ENCODE data around the gene SHISA9.

DNA sequence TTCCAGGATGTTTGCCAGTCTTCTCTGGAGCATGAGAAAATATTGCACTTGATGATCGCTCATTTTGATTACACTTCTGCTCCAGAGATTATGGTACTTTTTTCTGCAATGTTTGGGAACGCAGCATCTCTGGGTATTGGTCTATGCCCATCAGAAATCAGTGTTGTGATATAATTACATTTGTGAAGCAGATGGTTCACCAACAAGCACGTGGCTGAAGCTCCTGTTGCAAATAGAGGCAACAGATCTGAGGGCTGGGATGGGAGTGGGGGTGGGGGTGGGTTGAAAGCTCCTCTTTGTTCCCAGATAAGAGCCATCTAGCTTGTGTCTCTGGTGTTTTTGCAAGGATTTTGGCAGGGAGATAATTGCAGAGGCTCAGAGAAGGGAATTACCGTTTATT is 252.3 kb downstream of the SHISA9 start:
- TF ChIP-seq POLR2A (IDR thresholded peaks at IDR 0.05) (no peak), POLR2AphosphoS5 (IDR thresholded peaks at IDR 0.05) (no peak)
- TF ChIP-seq, protein P1, sequence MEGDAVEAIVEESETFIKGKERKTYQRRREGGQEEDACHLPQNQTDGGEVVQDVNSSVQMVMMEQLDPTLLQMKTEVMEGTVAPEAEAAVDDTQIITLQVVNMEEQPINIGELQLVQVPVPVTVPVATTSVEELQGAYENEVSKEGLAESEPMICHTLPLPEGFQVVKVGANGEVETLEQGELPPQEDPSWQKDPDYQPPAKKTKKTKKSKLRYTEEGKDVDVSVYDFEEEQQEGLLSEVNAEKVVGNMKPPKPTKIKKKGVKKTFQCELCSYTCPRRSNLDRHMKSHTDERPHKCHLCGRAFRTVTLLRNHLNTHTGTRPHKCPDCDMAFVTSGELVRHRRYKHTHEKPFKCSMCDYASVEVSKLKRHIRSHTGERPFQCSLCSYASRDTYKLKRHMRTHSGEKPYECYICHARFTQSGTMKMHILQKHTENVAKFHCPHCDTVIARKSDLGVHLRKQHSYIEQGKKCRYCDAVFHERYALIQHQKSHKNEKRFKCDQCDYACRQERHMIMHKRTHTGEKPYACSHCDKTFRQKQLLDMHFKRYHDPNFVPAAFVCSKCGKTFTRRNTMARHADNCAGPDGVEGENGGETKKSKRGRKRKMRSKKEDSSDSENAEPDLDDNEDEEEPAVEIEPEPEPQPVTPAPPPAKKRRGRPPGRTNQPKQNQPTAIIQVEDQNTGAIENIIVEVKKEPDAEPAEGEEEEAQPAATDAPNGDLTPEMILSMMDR (IDR thresholded peaks at IDR 0.05), result no peak

Measured in prostate gland (tissue), 2 donors.